GM12878 (cell line): ENCODE results near the gene CKS1B. TPM values are rescaled to one million over a fixed set of nuclear protein-coding genes. Genes with fewer than 3 reads are reported as not detected.

Experiments used
- ATAC-seq: fragments of 200-7000 bp; cut with Tn5 transposase; 3 replicates; pipeline ENCODE4 v1.9.1; 2020; ENCODE audit warnings: mild to moderate bottlenecking, moderate library complexity
- BruUV-seq: library from RNA; stranded (reverse); fragments of 400-500 nt; replicated peaks from 2 replicates; lab custom pipeline; 2021; lab: Mats Ljungman, UMichigan
- CTCF ChIA-PET: fragments of 300-600 bp; sonication (Branson Sonifier 250); formaldehyde crosslinking; extraction: SDS; loops from one replicate; lab custom pipeline; 2021; ENCODE audit warnings: inconsistent platforms; lab: Yijun Ruan, JAX
- POLR2A ChIA-PET: fragments of 350-600 bp; formaldehyde crosslinking; extraction: SDS; loops from one replicate; lab custom pipeline; 2021; ENCODE audit warnings: inconsistent platforms; lab: Charles Lee
- RAD21 ChIA-PET: fragments of 300-600 bp; sonication (Branson Sonifier 250); formaldehyde crosslinking; loops from one replicate; lab custom pipeline; 2023; ENCODE audit warnings: antibody characterized with exemption; ENCODE audit not compliant: unreplicated experiment; lab: Charles Lee
- SMC1A ChIA-PET: fragments of 300-600 bp; sonication (Branson Sonifier 250); formaldehyde crosslinking; loops from one replicate; lab custom pipeline; 2023; ENCODE audit not compliant: unreplicated experiment, uncharacterized antibody; lab: Charles Lee
- DNase-seq: peaks from one replicate; pipeline ENCODE4 v3.0.0-alpha.2; 2011; ENCODE audit warnings: low read depth, low spot score
- FAIRE-seq: peaks from 3 replicates; lab custom pipeline; 2011; peaks lifted over from hg19 to GRCh38; lab: Jason Lieb, UNC
- H2AFZ ChIP-seq: 2 replicates; pipeline ENCODE4 v1.6.0; 2011; ENCODE audit warnings: low read depth, low read length, control low read depth; ENCODE audit not compliant: control insufficient read depth
- H3K27ac ChIP-seq: 2 replicates; pipeline ENCODE4 v1.5.1; 2011; ENCODE audit warnings: control low read depth; ENCODE audit not compliant: control insufficient read depth, insufficient read depth
- H3K27me3 ChIP-seq, 2 experiments: replicated peaks in 1 of 2; 2 replicates each; pipeline versions ENCODE4 v1.6.0 to v1.6.1; 2011; ENCODE audit warnings: low read length in 1 of 2; ENCODE audit not compliant: control insufficient read depth in 2 of 2, insufficient read depth in 2 of 2
- H3K36me3 ChIP-seq, 2 experiments: 2 replicates each; pipeline ENCODE4 v1.5.1; 2011; ENCODE audit warnings: low read length in 1 of 2; ENCODE audit not compliant: control insufficient read depth in 2 of 2, insufficient read depth in 2 of 2
- H3K4me1 ChIP-seq: 2 replicates; pipeline ENCODE4 v1.6.1; 2011; ENCODE audit warnings: mild to moderate bottlenecking, low read length, moderate library complexity, mixed read lengths; ENCODE audit not compliant: control insufficient read depth, insufficient read depth
- H3K4me2 ChIP-seq: 2 replicates; pipeline ENCODE4 v1.6.0; 2011; ENCODE audit warnings: control low read depth; ENCODE audit not compliant: control insufficient read depth, insufficient read depth
- H3K4me3 ChIP-seq: fragments of 200-600 bp; sonication (generic); 2 replicates; pipeline ENCODE4 v1.5.1; 2016
- H3K79me2 ChIP-seq: 2 replicates; pipeline ENCODE4 v1.6.0; 2011; ENCODE audit warnings: low read length; ENCODE audit not compliant: control insufficient read depth, insufficient read depth
- H3K9ac ChIP-seq: 2 replicates; pipeline ENCODE4 v1.8.0; 2011; ENCODE audit warnings: low read length, control low read depth, mixed read lengths; ENCODE audit not compliant: control insufficient read depth, insufficient read depth
- H3K9me3 ChIP-seq: replicated peaks from 3 replicates; pipeline ENCODE4 v1.5.1; 2011; ENCODE audit warnings: mild to moderate bottlenecking, low read length; ENCODE audit not compliant: control insufficient read depth, insufficient read depth
- H4K20me1 ChIP-seq: 2 replicates; pipeline ENCODE4 v1.6.0; 2011; ENCODE audit not compliant: control insufficient read depth, insufficient read depth
- ATF3 ChIP-seq: IDR thresholded peaks from 2 replicates; pipeline ENCODE4 v1.6.1; 2011; ENCODE audit warnings: low read depth, mild to moderate bottlenecking, low read length, moderate library complexity, borderline replicate concordance; ENCODE audit errors: extremely low read depth
- DPF2 ChIP-seq: fragments of 450-650 bp; IDR thresholded peaks from 2 replicates; pipeline ENCODE4 v1.6.1; 2017; ENCODE audit warnings: mild to moderate bottlenecking
- EP300 ChIP-seq, 2 experiments: fragments of 150-350 bp in 1 of 2; IDR thresholded peaks; 2 replicates each; pipeline ENCODE4 v1.6.1; 2011 to 2012; ENCODE audit warnings: low read depth in 2 of 2, low read length in 2 of 2, borderline replicate concordance in 1 of 2, improper control_type of control experiment in 1 of 2, inconsistent platforms in 1 of 2; ENCODE audit not compliant: control insufficient read depth in 1 of 2
- NRF1 ChIP-seq: conservative IDR thresholded peaks from 2 replicates; pipeline ENCODE4 v1.6.1; 2011; ENCODE audit warnings: mild to moderate bottlenecking, low read depth, low read length, improper control_type of control experiment
- SUPT20H ChIP-seq: IDR thresholded peaks from 2 replicates; pipeline ENCODE4 v1.6.1; 2011; ENCODE audit warnings: low read depth, mild to moderate bottlenecking, low read length, moderate library complexity, borderline replicate concordance; ENCODE audit not compliant: control insufficient read depth
- ZBTB40 ChIP-seq: fragments of 450-650 bp; IDR thresholded peaks from 2 replicates; pipeline ENCODE4 v1.6.1; 2016; ENCODE audit warnings: mild to moderate bottlenecking, moderate library complexity, borderline replicate concordance
- WGBS: methylation state at CpG from one replicate; pipeline ENCODE4 v1.1.6; 2016; ENCODE audit warnings: low lambda C conversion rate; ENCODE audit not compliant: insufficient replicate concordance, insufficient coverage; ENCODE audit errors: missing lambda C conversion rate; 5-methylcytosine and 5-hydroxymethylcytosine counted together
- in situ Hi-C: fragments of 300-500 bp; cut with MboI; formaldehyde crosslinking; loops from 9 replicates; pipeline ENCODE4 v1.14.3; 2018; ENCODE audit warnings: mixed read lengths
- intact Hi-C: fragments of 100-400 bp; cut with micrococcal nuclease; formaldehyde crosslinking; loops from one replicate; pipeline ENCODE4 v1.14.2; 2022; ENCODE audit not compliant: unreplicated experiment
- polyA plus RNA-seq, 11 experiments: library from polyadenylated mRNA; depleted of rRNA in 4 of 11; unstranded in 6 of 11; stranded (reverse) in 5 of 11; fragments of >200 nt; fragmentation: Nextera tagmentation in 4 of 11; fragmentation: Illumina TruSeq in 1 of 11; extraction: Ambion mirVana in 4 of 11; extraction: Trizol in 1 of 11; gene quantifications; 1 replicate in 1 of 11; 2 replicates in 10 of 11; pipeline versions ENCODE4 v1.2.1 to v1.2.3, GENCODE V29; 2011 to 2016; ENCODE audit warnings: inconsistent platforms in 2 of 11, missing spikeins in 2 of 11, low read depth in 1 of 11
- total RNA-seq, 4 experiments: library from RNA; depleted of rRNA in 3 of 4; stranded (reverse); fragments of >200 nt in 3 of 4; fragmentation: Illumina TruSeq in 1 of 4; extraction: Trizol in 1 of 4; gene quantifications; 2 replicates each; pipeline versions ENCODE4 v1.2.1 to v1.2.3, GENCODE V29; 2013 to 2021
- TF ChIP-seq, protein P1 (sequence below): IDR thresholded peaks from 2 replicates; pipeline ENCODE4 v1.6.1; 2012; ENCODE audit warnings: low read length, inconsistent platforms
- TF ChIP-seq, protein P2 (sequence below): fragments of 450-650 bp; IDR thresholded peaks from 2 replicates; pipeline ENCODE4 v1.6.1; 2017; ENCODE audit warnings: mild to moderate bottlenecking
- TF ChIP-seq, protein P3 (sequence below): fragments of 450-650 bp; IDR thresholded peaks from 2 replicates; pipeline ENCODE4 v1.6.1; 2018; ENCODE audit warnings: mild to moderate bottlenecking, low read depth, moderate library complexity; ENCODE audit not compliant: partially characterized antibody

Gene CKS1B
- total and polyA plus RNA-seq, 10 of the 15 experiments (the other 5 are each of a cell fraction or from before 2014, with no cell fraction given), result 125 to 608 (median 364) TPM

- TF ChIP-seq ZBTB40 (no peak), SUPT20H (no peak), DPF2 (no peak)
- TF ChIP-seq, all 136 proteins: peak for 0
Measured at GRCh38 chr1:155026154-155026553, 51.7 kb downstream of the CKS1B start (continued).

DNA sequence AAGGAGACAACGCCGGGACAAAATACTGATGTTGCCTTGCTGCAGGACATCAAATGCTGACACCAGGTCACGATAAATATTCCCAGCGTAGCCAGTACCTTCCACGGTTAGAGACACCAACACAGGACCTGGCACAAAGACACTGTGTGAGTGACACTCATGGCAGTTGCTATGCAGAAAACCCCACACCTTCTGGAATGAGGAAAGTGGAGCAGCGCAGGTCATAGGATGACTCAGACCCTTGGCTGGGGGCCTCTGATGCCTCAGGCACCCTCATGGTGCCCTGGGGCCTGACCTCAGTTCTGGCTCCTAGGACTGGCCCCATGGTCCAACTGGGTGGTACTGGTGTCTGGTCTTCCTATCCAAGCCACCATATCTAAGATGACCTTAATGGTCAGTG is 52.1 kb downstream of the CKS1B start:
- Histone ChIP-seq H2AFZ (no peak overlapping the region), H3K27me3 (no peaks in the 10 kb centered on the region; a peak in 1 of 4 replicates), H3K9ac (no peak overlapping the region), H3K79me2 (no peaks in the 10 kb centered on the region), H3K4me1 (no peaks in the 10 kb centered on the region), H3K4me3 (no peak overlapping the region), H4K20me1 (no peaks in the 10 kb centered on the region), H3K9me3 (no peaks in the 10 kb centered on the region), H3K36me3 (no peaks in the 10 kb centered on the region), H3K4me2 (no peak overlapping the region), H3K27ac (no peak overlapping the region)
- no peak for DNase-seq
- intact Hi-C loops (no loop called here), in situ Hi-C loops (no loop called here)
- ChIA-PET POLR2A (no interaction called here), SMC1A (no interaction called here), CTCF (interaction anchor here (0.6 kb wide), 1 partner anchor 76 kb away, joined by 3 read pairs; no protein-coding TSS in a partner anchor), RAD21 (interaction anchor here (1.3 kb wide), 1 partner anchor 9 kb away, joined by 3 read pairs; no protein-coding TSS in a partner anchor)
- WGBS, result 50% methylated on average over 6 of the region's 6 CpGs
- no TSS peak for BruUV-seq
- no peak for ATAC-seq
- no peak for FAIRE-seq
- TF ChIP-seq ATF3, result no peak
- TF ChIP-seq, protein P1, sequence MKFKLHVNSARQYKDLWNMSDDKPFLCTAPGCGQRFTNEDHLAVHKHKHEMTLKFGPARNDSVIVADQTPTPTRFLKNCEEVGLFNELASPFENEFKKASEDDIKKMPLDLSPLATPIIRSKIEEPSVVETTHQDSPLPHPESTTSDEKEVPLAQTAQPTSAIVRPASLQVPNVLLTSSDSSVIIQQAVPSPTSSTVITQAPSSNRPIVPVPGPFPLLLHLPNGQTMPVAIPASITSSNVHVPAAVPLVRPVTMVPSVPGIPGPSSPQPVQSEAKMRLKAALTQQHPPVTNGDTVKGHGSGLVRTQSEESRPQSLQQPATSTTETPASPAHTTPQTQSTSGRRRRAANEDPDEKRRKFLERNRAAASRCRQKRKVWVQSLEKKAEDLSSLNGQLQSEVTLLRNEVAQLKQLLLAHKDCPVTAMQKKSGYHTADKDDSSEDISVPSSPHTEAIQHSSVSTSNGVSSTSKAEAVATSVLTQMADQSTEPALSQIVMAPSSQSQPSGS, result no peak
- TF ChIP-seq, protein P2, sequence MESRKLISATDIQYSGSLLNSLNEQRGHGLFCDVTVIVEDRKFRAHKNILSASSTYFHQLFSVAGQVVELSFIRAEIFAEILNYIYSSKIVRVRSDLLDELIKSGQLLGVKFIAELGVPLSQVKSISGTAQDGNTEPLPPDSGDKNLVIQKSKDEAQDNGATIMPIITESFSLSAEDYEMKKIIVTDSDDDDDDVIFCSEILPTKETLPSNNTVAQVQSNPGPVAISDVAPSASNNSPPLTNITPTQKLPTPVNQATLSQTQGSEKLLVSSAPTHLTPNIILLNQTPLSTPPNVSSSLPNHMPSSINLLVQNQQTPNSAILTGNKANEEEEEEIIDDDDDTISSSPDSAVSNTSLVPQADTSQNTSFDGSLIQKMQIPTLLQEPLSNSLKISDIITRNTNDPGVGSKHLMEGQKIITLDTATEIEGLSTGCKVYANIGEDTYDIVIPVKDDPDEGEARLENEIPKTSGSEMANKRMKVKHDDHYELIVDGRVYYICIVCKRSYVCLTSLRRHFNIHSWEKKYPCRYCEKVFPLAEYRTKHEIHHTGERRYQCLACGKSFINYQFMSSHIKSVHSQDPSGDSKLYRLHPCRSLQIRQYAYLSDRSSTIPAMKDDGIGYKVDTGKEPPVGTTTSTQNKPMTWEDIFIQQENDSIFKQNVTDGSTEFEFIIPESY, result no peak
- TF ChIP-seq EP300 (IDR thresholded peaks at IDR 0.05; ENCODE audit: borderline replicate concordance in 1 of 2, control insufficient read depth in 1 of 2, low read depth in 2 of 2, low read length in 2 of 2), result no peak
- TF ChIP-seq, protein P3, sequence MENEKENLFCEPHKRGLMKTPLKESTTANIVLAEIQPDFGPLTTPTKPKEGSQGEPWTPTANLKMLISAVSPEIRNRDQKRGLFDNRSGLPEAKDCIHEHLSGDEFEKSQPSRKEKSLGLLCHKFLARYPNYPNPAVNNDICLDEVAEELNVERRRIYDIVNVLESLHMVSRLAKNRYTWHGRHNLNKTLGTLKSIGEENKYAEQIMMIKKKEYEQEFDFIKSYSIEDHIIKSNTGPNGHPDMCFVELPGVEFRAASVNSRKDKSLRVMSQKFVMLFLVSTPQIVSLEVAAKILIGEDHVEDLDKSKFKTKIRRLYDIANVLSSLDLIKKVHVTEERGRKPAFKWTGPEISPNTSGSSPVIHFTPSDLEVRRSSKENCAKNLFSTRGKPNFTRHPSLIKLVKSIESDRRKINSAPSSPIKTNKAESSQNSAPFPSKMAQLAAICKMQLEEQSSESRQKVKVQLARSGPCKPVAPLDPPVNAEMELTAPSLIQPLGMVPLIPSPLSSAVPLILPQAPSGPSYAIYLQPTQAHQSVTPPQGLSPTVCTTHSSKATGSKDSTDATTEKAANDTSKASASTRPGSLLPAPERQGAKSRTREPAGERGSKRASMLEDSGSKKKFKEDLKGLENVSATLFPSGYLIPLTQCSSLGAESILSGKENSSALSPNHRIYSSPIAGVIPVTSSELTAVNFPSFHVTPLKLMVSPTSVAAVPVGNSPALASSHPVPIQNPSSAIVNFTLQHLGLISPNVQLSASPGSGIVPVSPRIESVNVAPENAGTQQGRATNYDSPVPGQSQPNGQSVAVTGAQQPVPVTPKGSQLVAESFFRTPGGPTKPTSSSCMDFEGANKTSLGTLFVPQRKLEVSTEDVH, result no peak
- no peak for TF ChIP-seq NRF1
